Stimulated activated CD4-positive, alpha-beta T cell treated with anti-CD3 and anti-CD28 coated beads, TNF-alpha, amount 100 ng/mL, for 4 hours (primary cell): ENCODE data around the gene PITPNM1.
"Not testable (repeated sequence)": the region's sequence is repeated elsewhere in the genome, so short reads cannot be mapped to it uniquely, and the experiment has no call there.

Experiments used
- DNase-seq, 3 experiments: peaks; one replicate each; pipeline ENCODE4 v3.0.0-alpha.2; 2020; ENCODE audit warnings: low read depth in 3 of 3

Gene PITPNM1

GRCh38 chr11:67504950-67505581 is at the start of gene PITPNM1:
Gene PITPNM1 (minus strand): TSS chr11:67505363. CDS start chr11:67504180, 1,183 bp downstream.
- peak; percentile 53 to 69 (median 57) for DNase-seq

GRCh38 chr11:67551697-67552096 is 46.5 kb upstream of the PITPNM1 start:
- not testable (repeated sequence) for DNase-seq

- DNase-seq = no peak
These were observed 46.0 kb upstream of the PITPNM1 start for GRCh38 chr11:67551127-67551526.

- DNase-seq = no peak
These were observed 43.5 kb upstream of the PITPNM1 start for GRCh38 chr11:67548555-67549110.

DNA sequence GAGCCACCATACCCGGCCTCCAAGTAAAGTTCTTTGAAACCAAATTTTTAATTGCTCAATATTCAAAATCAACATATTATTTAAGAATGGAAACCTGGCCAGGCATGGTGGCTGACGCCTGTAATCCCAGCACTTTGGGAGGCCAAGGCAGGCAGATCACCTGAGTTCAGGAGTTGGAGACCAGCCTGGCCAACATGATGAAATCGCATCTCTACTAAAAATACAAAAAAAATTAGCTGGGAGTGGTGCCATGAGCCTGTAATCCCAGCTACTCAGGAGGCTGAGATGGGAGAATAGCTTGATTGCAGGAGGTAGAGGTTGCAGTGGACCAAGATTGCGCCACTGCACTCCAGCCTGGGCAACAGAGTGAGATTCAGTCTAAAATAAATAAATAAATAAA is 42.9 kb upstream of the PITPNM1 start:
- DNase-seq = not testable (repeated sequence)

DNA sequence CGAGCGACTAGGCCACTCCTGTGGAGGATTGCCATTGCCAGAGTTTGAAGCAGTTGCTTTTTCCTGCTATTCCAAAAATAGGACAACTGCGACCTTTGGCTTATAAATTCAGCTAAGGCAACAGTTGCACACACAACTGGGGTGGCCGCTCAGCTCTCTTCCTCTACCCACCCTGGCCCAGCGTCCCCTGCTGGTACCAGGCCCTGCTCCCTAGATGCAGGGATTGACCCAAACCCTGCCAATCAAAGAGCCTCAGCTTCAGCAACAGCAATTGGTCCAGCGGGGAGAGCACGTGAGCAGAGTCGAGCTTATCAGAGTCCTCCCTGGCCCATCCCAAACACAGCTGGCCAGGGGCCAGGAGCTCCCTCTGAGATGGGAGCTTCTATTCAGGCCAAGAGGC is 40.1 kb upstream of the PITPNM1 start:
- no peak for DNase-seq

- DNase-seq = no peak
These were observed 39.6 kb upstream of the PITPNM1 start for GRCh38 chr11:67544616-67545242.

DNA sequence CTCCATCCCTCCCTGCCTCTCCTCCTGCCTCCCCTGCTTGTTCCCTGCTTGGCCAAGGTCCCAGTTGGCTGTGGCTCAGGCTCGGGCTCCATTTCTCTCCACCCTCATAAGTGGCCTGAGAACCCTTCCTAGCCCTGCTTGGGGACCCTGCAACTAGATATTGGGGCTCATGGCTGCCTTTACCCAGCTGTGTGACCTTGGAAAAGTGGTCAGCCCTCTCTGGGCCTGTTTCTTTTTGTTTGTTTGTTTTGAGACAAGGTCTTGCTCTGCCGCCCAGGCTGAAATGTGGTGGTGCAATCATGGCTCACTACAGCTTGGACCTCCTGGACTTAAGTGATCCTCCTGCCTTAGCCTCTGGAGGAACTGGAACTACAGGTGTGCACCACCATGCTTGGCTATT is 38.4 kb upstream of the PITPNM1 start:
- no peak for DNase-seq

- DNase-seq = no peak
These were observed 37.8 kb upstream of the PITPNM1 start for GRCh38 chr11:67542971-67543370.

- DNase-seq = no peak
These were observed 37.0 kb upstream of the PITPNM1 start for GRCh38 chr11:67542169-67542568.

DNA sequence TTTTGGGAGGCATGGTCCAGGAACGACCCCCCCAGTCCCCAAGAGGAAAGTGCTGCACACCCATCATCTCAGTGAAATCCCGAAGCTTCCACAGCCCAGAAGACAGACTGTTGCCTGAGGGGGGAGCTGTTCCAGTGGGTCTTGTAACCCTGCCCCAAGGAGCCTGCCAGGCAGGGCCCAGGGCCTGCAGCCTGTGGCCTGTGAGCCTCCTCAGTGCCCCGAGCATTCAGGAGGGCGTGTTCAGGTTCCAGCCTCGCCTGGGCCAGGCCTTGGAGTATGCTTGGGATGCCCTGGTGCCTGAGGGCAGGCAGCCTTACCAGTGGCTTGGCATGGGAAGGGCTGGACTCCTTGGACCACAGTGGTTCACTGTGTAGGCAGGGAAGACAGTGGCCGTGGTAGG is 36.0 kb upstream of the PITPNM1 start:
- DNase-seq = no peak

- no peak for DNase-seq
These were observed 34.4 kb upstream of the PITPNM1 start for GRCh38 chr11:67539550-67539949.

DNA sequence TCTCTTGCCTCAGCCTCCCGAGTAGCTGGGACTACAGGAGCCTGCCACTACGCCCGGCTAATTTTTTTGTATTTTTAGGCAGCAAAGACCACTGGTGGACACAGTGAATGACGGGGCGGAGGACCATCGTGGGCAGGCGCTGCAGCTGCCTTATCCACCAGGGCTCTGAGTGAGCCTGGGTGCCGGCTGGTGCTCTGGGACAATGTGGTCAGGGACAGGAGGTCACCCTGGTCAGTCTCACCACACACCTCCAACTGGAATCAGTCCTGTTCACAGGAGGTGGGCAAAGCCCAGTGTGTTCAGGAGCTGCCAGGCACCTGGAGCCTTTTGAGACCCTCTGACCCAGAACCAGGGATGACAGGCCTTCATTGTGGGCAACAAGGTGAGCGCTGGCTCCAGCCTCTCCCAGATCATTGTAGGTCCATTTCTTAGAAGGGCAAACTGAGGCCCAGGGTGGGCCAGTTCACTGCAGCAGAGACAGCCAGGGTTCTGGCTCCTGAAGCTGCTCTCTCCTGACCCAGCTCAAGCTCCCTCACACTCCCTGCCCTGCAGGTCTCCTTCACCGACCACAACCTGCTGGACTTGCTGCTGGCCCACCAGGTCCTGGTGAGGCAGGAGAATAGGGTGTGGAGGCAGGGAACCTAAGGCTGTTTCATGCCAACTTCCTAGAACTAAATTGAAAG is 33.8 kb upstream of the PITPNM1 start:
- no peak for DNase-seq

- DNase-seq = no peak
These were observed 33.1 kb upstream of the PITPNM1 start for GRCh38 chr11:67538306-67538705.

DNA sequence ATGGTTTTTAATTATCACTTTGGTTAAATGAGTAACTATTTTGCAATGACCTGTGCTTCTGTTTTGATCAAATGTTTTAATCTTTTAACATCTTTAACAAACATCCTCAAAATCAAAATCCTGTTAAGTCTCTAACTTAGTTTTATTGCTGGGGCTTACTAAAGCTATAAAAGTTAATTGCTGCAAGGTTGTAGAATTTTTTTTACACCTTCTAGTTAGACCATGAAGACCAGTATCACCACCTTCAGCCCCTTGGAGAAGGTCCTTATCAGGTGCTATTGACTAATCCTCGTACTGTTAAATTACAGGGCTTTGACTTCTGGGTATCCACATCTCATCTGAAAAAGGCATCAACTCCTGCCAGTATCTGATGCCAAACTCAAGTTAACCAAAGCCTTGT is 30.4 kb upstream of the PITPNM1 start:
- DNase-seq = no peak

DNA sequence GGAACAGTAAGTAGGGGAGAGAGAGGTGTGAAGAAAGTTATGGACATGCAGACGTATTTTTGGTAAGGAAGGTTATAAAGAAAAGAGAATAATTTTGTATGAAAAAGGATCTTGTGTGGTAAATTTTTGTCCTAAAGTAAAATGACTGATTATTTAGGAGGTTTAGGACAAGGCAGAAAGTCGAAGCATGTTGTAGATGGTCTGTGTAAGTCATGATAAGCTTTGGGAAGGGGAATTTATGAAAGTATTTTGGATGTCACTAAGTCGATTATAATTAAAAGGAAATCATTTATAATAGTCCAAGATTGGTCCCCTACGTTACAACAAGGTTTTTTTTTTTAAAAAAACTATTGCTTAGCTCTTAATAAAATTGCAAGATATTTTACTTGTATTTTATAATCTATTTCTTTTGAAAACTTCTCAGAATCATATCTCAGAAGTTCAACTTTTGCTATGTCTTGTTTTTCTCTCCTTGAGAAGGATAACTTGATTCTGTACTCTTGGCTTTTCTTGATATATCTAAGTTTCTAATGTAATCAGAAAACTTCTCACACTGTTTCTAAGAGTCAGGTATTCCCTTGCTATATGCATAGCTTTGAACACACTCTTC is 29.0 kb upstream of the PITPNM1 start:
- no peak for DNase-seq

- DNase-seq = no peak
These were observed 27.7 kb upstream of the PITPNM1 start for GRCh38 chr11:67532889-67533288.

DNA sequence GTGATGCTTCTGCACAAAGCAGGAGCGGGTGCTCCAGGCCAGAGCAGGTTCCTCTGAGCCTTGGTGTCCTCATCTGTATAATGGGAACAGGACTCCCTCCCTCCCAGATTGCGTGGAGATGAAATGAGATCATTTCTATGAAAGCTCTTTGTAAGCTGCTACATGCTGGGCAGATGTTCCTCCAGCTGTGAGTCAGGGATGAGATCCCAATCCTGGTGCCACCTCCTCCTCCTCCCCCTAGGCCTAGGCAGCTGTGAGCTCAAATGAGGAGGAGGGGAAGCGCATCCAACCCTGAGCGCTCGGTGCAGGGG is 25.1 kb upstream of the PITPNM1 start:
- no peak for DNase-seq

- DNase-seq = no peak
These were observed 23.2 kb upstream of the PITPNM1 start for GRCh38 chr11:67528376-67528775.

GRCh38 chr11:67525275-67525976 is 20.3 kb upstream of the PITPNM1 start:
- no peak for DNase-seq

GRCh38 chr11:67524480-67524808 is 19.3 kb upstream of the PITPNM1 start:
- DNase-seq = no peak
